Measurements from ENCODE around the gene RRBP1.

GRCh38 chr20:17636523-17637412, 45.3 kb downstream of the RRBP1 start:
- TF ChIP-seq CTCF (IDR thresholded peaks at IDR 0.05; ENCODE audit: low read length) = no peak
- no peak for TF ChIP-seq EZH2 (IDR thresholded peaks at IDR 0.05; ENCODE audit: borderline replicate concordance, low read length)

All from OCI-LY1 (cell line).